Activated T-helper 17 cell treated with anti-CD3 and anti-CD28 coated beads, Interleukin-2, amount 50 U/mL, for 72 hours (primary cell): Measurements from ENCODE around the gene ZFYVE28. TPM values are rescaled to one million over a fixed set of nuclear protein-coding genes. Genes with fewer than 3 reads are reported as not detected.
"Not testable (repeated sequence)": the region's sequence is repeated elsewhere in the genome, so short reads cannot be mapped to it uniquely, and the experiment has no call there.

Experiments
- ATAC-seq: fragments of 150-1000 bp; cut with Tn5 transposase; replicated peaks from 2 replicates; pipeline ENCODE4 v1.10.0; 2021; ENCODE audit warnings: mild to moderate bottlenecking, moderate library complexity
- H3K27ac Mint-ChIP-seq: one replicate; pipeline ENCODE4 v1.8.0; 2022; ENCODE audit warnings: mixed read lengths
- H3K27me3 Mint-ChIP-seq: one replicate; pipeline ENCODE4 v1.8.0; 2022; ENCODE audit warnings: mixed read lengths
- H3K36me3 Mint-ChIP-seq: one replicate; pipeline ENCODE4 v1.8.0; 2022; ENCODE audit warnings: low read depth, mild to moderate bottlenecking, mixed read lengths
- H3K4me1 Mint-ChIP-seq: one replicate; pipeline ENCODE4 v1.8.0; 2022; ENCODE audit warnings: mixed read lengths
- H3K4me3 Mint-ChIP-seq: one replicate; pipeline ENCODE4 v1.8.0; 2022; ENCODE audit warnings: mild to moderate bottlenecking, mixed read lengths
- H3K9me3 Mint-ChIP-seq: one replicate; pipeline ENCODE4 v1.8.0; 2022; ENCODE audit warnings: mixed read lengths
- total RNA-seq, 2 donors: library from RNA; stranded (reverse); gene quantifications; one replicate each; pipeline ENCODE4 v1.2.3, GENCODE V29; 2022

ZFYVE28 gene
- total RNA-seq, 2 donors from 2014 or later = 36.3 to 42.7 TPM

GRCh38 chr4:2286904-2287593 is 131.4 kb downstream of the ZFYVE28 start:
- no peaks in the 10 kb centered on the region for H3K9me3 Mint-ChIP-seq
- no peaks in the 10 kb centered on the region for H3K27me3 Mint-ChIP-seq
- no peaks in the 10 kb centered on the region for H3K36me3 Mint-ChIP-seq
- H3K27ac Mint-ChIP-seq = no peak overlapping the region
- H3K4me1 Mint-ChIP-seq = peaks cover 22% of the 10 kb centered on the region
- no peak for ATAC-seq
- H3K4me3 Mint-ChIP-seq = no peak overlapping the region

GRCh38 chr4:2285613-2286381 is 132.6 kb downstream of the ZFYVE28 start:
- Mint-ChIP-seq H3K36me3 (no peaks in the 10 kb centered on the region), H3K4me3 (no peak overlapping the region)

GRCh38 chr4:2284934-2285612 is 133.4 kb downstream of the ZFYVE28 start:
- Mint-ChIP-seq H3K27me3 (no peaks in the 10 kb centered on the region), H3K4me1 (peaks cover 30% of the 10 kb centered on the region), H3K36me3 (no peaks in the 10 kb centered on the region), H3K9me3 (no peaks in the 10 kb centered on the region), H3K4me3 (no peak overlapping the region), H3K27ac (no peak overlapping the region)
- no peak for ATAC-seq

More at GRCh38 chr4:2285613-2286381, 132.6 kb downstream of the ZFYVE28 start:
- Mint-ChIP-seq H3K9me3 (no peaks in the 10 kb centered on the region), H3K27me3 (no peaks in the 10 kb centered on the region), H3K4me1 (peaks cover 31% of the 10 kb centered on the region), H3K27ac (no peak overlapping the region)
- no peak for ATAC-seq

GRCh38 chr4:2284161-2284933 is 134.1 kb downstream of the ZFYVE28 start:
- Mint-ChIP-seq H3K9me3 (no peaks in the 10 kb centered on the region), H3K4me1 (peaks cover 30% of the 10 kb centered on the region), H3K36me3 (no peaks in the 10 kb centered on the region), H3K4me3 (no peak overlapping the region), H3K27me3 (no peaks in the 10 kb centered on the region), H3K27ac (no peak overlapping the region)
- no peak for ATAC-seq

GRCh38 chr4:2283199-2283711 is 135.2 kb downstream of the ZFYVE28 start:
- H3K9me3 Mint-ChIP-seq = no peaks in the 10 kb centered on the region
- no peak overlapping the region for H3K4me3 Mint-ChIP-seq
- H3K27ac Mint-ChIP-seq = no peak overlapping the region
- H3K27me3 Mint-ChIP-seq = no peaks in the 10 kb centered on the region
- no peaks in the 10 kb centered on the region for H3K36me3 Mint-ChIP-seq
- no peak for ATAC-seq
- H3K4me1 Mint-ChIP-seq = peaks cover 30% of the 10 kb centered on the region

- H3K4me3 Mint-ChIP-seq = peak overlapping the region; percentile 44
- H3K4me1 Mint-ChIP-seq = peaks cover 30% of the 10 kb centered on the region
Measured at GRCh38 chr4:2281575-2282343, 136.7 kb downstream of the ZFYVE28 start.

GRCh38 chr4:2280531-2281300 is 137.7 kb downstream of the ZFYVE28 start:
- peak overlapping the region; percentile 60 for H3K27ac Mint-ChIP-seq
- peak overlapping the region; percentile 44 for H3K4me3 Mint-ChIP-seq
- ATAC-seq = no peak
- H3K4me1 Mint-ChIP-seq = peaks cover 30% of the 10 kb centered on the region
- no peaks in the 10 kb centered on the region for H3K36me3 Mint-ChIP-seq
- no peaks in the 10 kb centered on the region for H3K27me3 Mint-ChIP-seq
- H3K9me3 Mint-ChIP-seq = no peaks in the 10 kb centered on the region

More at GRCh38 chr4:2281575-2282343, 136.7 kb downstream of the ZFYVE28 start:
- Mint-ChIP-seq H3K27me3 (no peaks in the 10 kb centered on the region), H3K36me3 (no peaks in the 10 kb centered on the region), H3K27ac (peak overlapping the region; percentile 60), H3K9me3 (no peaks in the 10 kb centered on the region)
- ATAC-seq = peak; percentile 91

GRCh38 chr4:2277956-2278355 is 140.5 kb downstream of the ZFYVE28 start:
- Mint-ChIP-seq H3K27ac (no peak overlapping the region), H3K4me1 (peaks cover 23% of the 10 kb centered on the region), H3K9me3 (no peaks in the 10 kb centered on the region), H3K4me3 (no peak overlapping the region), H3K36me3 (no peaks in the 10 kb centered on the region), H3K27me3 (no peaks in the 10 kb centered on the region)
- no peak for ATAC-seq

- H3K4me3 Mint-ChIP-seq = no peak overlapping the region
- H3K27me3 Mint-ChIP-seq = no peaks in the 10 kb centered on the region
- H3K9me3 Mint-ChIP-seq = no peaks in the 10 kb centered on the region
Measured at GRCh38 chr4:2276581-2277325, 141.7 kb downstream of the ZFYVE28 start.

GRCh38 chr4:2275546-2276251 is 142.7 kb downstream of the ZFYVE28 start:
- no peak overlapping the region for H3K4me3 Mint-ChIP-seq
- H3K9me3 Mint-ChIP-seq = no peaks in the 10 kb centered on the region
- H3K27ac Mint-ChIP-seq = no peak overlapping the region
- H3K27me3 Mint-ChIP-seq = no peaks in the 10 kb centered on the region
- no peaks in the 10 kb centered on the region for H3K36me3 Mint-ChIP-seq
- peaks cover under 1% of the 10 kb centered on the region for H3K4me1 Mint-ChIP-seq
- no peak for ATAC-seq

More at GRCh38 chr4:2276581-2277325, 141.7 kb downstream of the ZFYVE28 start:
- H3K4me1 Mint-ChIP-seq = peaks cover 11% of the 10 kb centered on the region
- H3K36me3 Mint-ChIP-seq = no peaks in the 10 kb centered on the region
- H3K27ac Mint-ChIP-seq = no peak overlapping the region
- ATAC-seq = no peak

GRCh38 chr4:2275044-2275397 is 143.4 kb downstream of the ZFYVE28 start:
- not testable (repeated sequence) for H3K27me3 Mint-ChIP-seq, ATAC-seq, H3K4me1 Mint-ChIP-seq, H3K9me3 Mint-ChIP-seq, H3K4me3 Mint-ChIP-seq, H3K27ac Mint-ChIP-seq, H3K36me3 Mint-ChIP-seq
